Activated naive CD4-positive, alpha-beta T cell treated with anti-CD3 and anti-CD28 coated beads for 36 hours (primary cell): ENCODE results near the gene ST6GALNAC4. TPM values are rescaled to one million over a fixed set of nuclear protein-coding genes. Genes with fewer than 3 reads are reported as not detected.

Experiments
- CTCF ChIA-PET: fragments of 350-600 bp; sonication (Branson Sonifier 250); formaldehyde crosslinking; loops from one replicate; lab custom pipeline; 2021; ENCODE audit warnings: antibody characterized with exemption; lab: Charles Lee
- DNase-seq: peaks from one replicate; pipeline ENCODE4 v3.0.0-alpha.2; 2020
- H3K27ac Mint-ChIP-seq: one replicate; pipeline ENCODE4 v1.8.0; 2021; ENCODE audit warnings: mild to moderate bottlenecking, mixed read lengths
- H3K27me3 Mint-ChIP-seq: one replicate; pipeline ENCODE4 v1.8.0; 2021; ENCODE audit warnings: low read depth, mixed read lengths
- H3K36me3 Mint-ChIP-seq: one replicate; pipeline ENCODE4 v1.8.0; 2021; ENCODE audit warnings: low read depth, mixed read lengths
- H3K4me1 Mint-ChIP-seq: one replicate; pipeline ENCODE4 v1.8.0; 2021; ENCODE audit warnings: low read depth, mixed read lengths
- H3K4me3 Mint-ChIP-seq: one replicate; pipeline ENCODE4 v1.8.0; 2021; ENCODE audit warnings: mild to moderate bottlenecking, moderate library complexity, mixed read lengths
- H3K9me3 Mint-ChIP-seq: one replicate; pipeline ENCODE4 v1.8.0; 2021; ENCODE audit warnings: mixed read lengths
- intact Hi-C: fragments of 100-400 bp; cut with micrococcal nuclease; formaldehyde crosslinking; loops from one replicate; pipeline ENCODE4 v1.15.1; 2023
- microRNA-seq: library from miRNA; unstranded; fragments of <30 nt; microRNA quantifications from one replicate; pipeline ENCODE4 v1.2.0, GENCODE V29; 2022; ENCODE audit warnings: borderline microRNAs expressed, borderline replicate concordance
- total RNA-seq, 2 experiments: library from RNA; stranded (reverse); gene quantifications; one replicate each; pipeline ENCODE4 v1.2.3, GENCODE V29; 2021

The ST6GALNAC4 gene
- total RNA-seq, 2 experiments from 2014 or later = 22.3 to 24.6 TPM

DNA sequence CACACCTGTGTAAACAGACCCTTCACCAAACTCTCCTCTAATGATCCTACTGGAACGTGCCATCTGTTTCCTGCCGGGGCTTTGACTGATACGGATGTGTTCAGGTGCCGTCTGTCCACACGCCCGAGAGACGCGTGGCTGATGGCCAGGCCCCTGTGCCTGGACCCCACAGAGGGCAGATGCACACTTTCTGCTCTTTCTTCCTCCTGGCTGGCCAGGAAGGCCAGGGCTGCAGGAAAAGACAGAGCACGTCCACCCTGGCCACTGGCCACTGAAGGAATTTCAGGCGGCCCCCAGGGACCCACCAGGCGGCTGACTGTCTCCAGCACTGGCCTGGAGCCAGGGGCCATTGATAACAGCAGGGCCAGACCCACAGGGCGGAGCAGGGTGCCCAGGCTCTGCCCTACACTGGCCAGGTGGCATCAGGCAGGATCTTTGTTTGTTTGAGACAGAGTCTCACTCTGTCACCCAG is 58.8 kb downstream of the ST6GALNAC4 start:
- DNase-seq = no peak
- Mint-ChIP-seq H3K27ac (no peak overlapping the region), H3K36me3 (no peaks in the 10 kb centered on the region), H3K4me1 (peaks cover 46% of the 10 kb centered on the region), H3K4me3 (no peak overlapping the region), H3K27me3 (no peaks in the 10 kb centered on the region), H3K9me3 (no peaks in the 10 kb centered on the region)
- CTCF ChIA-PET = no interaction called here
- intact Hi-C loops = no loop called here

Small RNAs within 50 kb of the gene (microRNA-seq; reads per million reads assigned to microRNA genes)
- gene MIR4672 = not detected

Other genes with a start within 250 kb of the ST6GALNAC4 start
- under 1 TPM in 1 of 2 experiments, not detected in 1; 0.07 TPM for gene CFAP157, start 210.1 kb downstream of the ST6GALNAC4 start, total RNA-seq
- gene PTRH1, start 201.4 kb downstream of the ST6GALNAC4 start, total RNA-seq = 10 to 100 TPM; 23.3 to 24.1 TPM
- under 1 TPM; 0.50 to 0.79 TPM for gene TTC16, start 201.0 kb downstream of the ST6GALNAC4 start, total RNA-seq
- 10 to 100 TPM; 11.8 to 12.7 TPM for gene TOR2A, start 181.7 kb downstream of the ST6GALNAC4 start, total RNA-seq
- 10 to 100 TPM; 27.2 to 27.3 TPM for gene SH2D3C, start 138.4 kb downstream of the ST6GALNAC4 start, total RNA-seq
- gene CDK9, start 131.0 kb downstream of the ST6GALNAC4 start, total RNA-seq = 10 to 100 TPM; 64.6 to 73.6 TPM
- 10 to 100 TPM; 67.8 to 73.0 TPM for gene FPGS, start 114.2 kb downstream of the ST6GALNAC4 start, total RNA-seq
- gene ENG, start 62.4 kb downstream of the ST6GALNAC4 start, total RNA-seq = 10 to 100 TPM; 10.5 to 11.6 TPM
- gene AK1, start 39.4 kb downstream of the ST6GALNAC4 start, total RNA-seq = 10 to 100 TPM; 11.8 to 11.9 TPM
- 10 to 100 TPM; 28.7 to 29.1 TPM for gene ST6GALNAC6, start 17.4 kb downstream of the ST6GALNAC4 start, total RNA-seq
- 1 to 10 TPM; 1.1 to 1.8 TPM for gene PIP5KL1, start 13.7 kb upstream of the ST6GALNAC4 start, total RNA-seq
- 10 to 100 TPM; 41.6 to 43.4 TPM for gene DPM2, start 20.8 kb upstream of the ST6GALNAC4 start, total RNA-seq
- 10 to 100 TPM; 61.0 to 70.8 TPM for gene EEIG1, start 63.9 kb upstream of the ST6GALNAC4 start, total RNA-seq
- gene NAIF1, start 150.3 kb upstream of the ST6GALNAC4 start, total RNA-seq = 10 to 100 TPM; 12.3 to 12.8 TPM
- 10 to 100 TPM; 12.0 to 12.7 TPM for gene SLC25A25, start 151.2 kb upstream of the ST6GALNAC4 start, total RNA-seq
- gene PTGES2, start 210.7 kb upstream of the ST6GALNAC4 start, total RNA-seq = 10 to 100 TPM; 47.6 to 48.4 TPM
- not detected for gene LCN2, start 232.4 kb upstream of the ST6GALNAC4 start, total RNA-seq
- 10 to 100 TPM; 73.3 to 77.7 TPM for gene BBLN, start 243.2 kb upstream of the ST6GALNAC4 start, total RNA-seq